Astrocyte of the cerebellum (primary cell): ENCODE results near the gene NDUFB5.

ENCODE experiments used
- DNase-seq: peaks from one replicate; pipeline ENCODE4 v3.0.0-alpha.2; 2011; ENCODE audit warnings: low read depth
- H3K4me3 ChIP-seq: 2 replicates; pipeline ENCODE4 v1.5.1; 2011; ENCODE audit warnings: mild to moderate bottlenecking, low read depth, low read length, moderate library complexity
- CTCF ChIP-seq: IDR thresholded peaks from 2 replicates; pipeline ENCODE4 v1.5.1; 2012; ENCODE audit warnings: low read length, low read depth, moderate library complexity, mild to moderate bottlenecking; ENCODE audit errors: missing control alignments
- in situ Hi-C: cut with HindIII; loops from 2 replicates; pipeline ENCODE4 v1.10.0; 2017; ENCODE audit warnings: low sequenced_read_pairs

Gene NDUFB5

GRCh38 chr3:179671747-179672242, 67.2 kb downstream of the NDUFB5 start:
- no peak for DNase-seq
- H3K4me3 ChIP-seq: no peak overlapping the region
- TF ChIP-seq CTCF: no peak
- in situ Hi-C loops: no loop called here

GRCh38 chr3:179672918-179673317, 68.3 kb downstream of the NDUFB5 start:
- DNase-seq: no peak
- TF ChIP-seq CTCF: no peak
- H3K4me3 ChIP-seq: no peak overlapping the region
- in situ Hi-C loops: no loop called here

- in situ Hi-C loops: no loop called here
- no peak for DNase-seq
- TF ChIP-seq CTCF: no peak
- no peak overlapping the region for H3K4me3 ChIP-seq
These were observed 68.9 kb downstream of the NDUFB5 start for GRCh38 chr3:179673523-179673922.

- H3K4me3 ChIP-seq: no peak overlapping the region
- TF ChIP-seq CTCF: no peak
- DNase-seq: no peak
- in situ Hi-C loops: no loop called here
These were observed 71.5 kb downstream of the NDUFB5 start for GRCh38 chr3:179676081-179676480.
